Hepatocyte (in vitro differentiated cells): ENCODE data around the gene NCMAP. TPM values are rescaled to one million over a fixed set of nuclear protein-coding genes. Genes with fewer than 3 reads are reported as not detected.

Experiments
- DNase-seq: peaks from one replicate; pipeline ENCODE4 v3.0.0-alpha.2; 2016; ENCODE audit warnings: low spot score
- H2AFZ ChIP-seq: fragments of 200-600 bp; sonication (generic); 2 replicates; pipeline ENCODE4 v1.6.0; 2016; ENCODE audit warnings: antibody characterized with exemption, mild to moderate bottlenecking
- H3K27ac ChIP-seq: fragments of 200-600 bp; sonication (generic); 2 replicates; pipeline ENCODE4 v1.5.1; 2016; ENCODE audit warnings: mild to moderate bottlenecking
- H3K27me3 ChIP-seq: fragments of 200-600 bp; sonication (generic); 2 replicates; pipeline ENCODE4 v1.6.1; 2016
- H3K36me3 ChIP-seq: fragments of 200-600 bp; sonication (generic); replicated peaks from 2 replicates; pipeline ENCODE4 v1.5.1; 2016; ENCODE audit warnings: low read depth; ENCODE audit not compliant: insufficient read depth
- H3K4me1 ChIP-seq: fragments of 200-600 bp; sonication (generic); 2 replicates; pipeline ENCODE4 v1.5.1; 2016; ENCODE audit warnings: mild to moderate bottlenecking, moderate library complexity; ENCODE audit not compliant: insufficient read depth
- H3K4me2 ChIP-seq: fragments of 200-600 bp; sonication (generic); 2 replicates; pipeline ENCODE4 v1.6.0; 2016
- H3K4me3 ChIP-seq: fragments of 200-600 bp; sonication (generic); 2 replicates; pipeline ENCODE4 v1.5.1; 2016; ENCODE audit warnings: mild to moderate bottlenecking
- H3K79me2 ChIP-seq: fragments of 200-600 bp; sonication (generic); 2 replicates; pipeline ENCODE4 v1.6.0; 2017; ENCODE audit warnings: mild to moderate bottlenecking
- H3K9me2 ChIP-seq: fragments of 200-600 bp; sonication (generic); replicated peaks from 2 replicates; pipeline ENCODE4 v1.6.0; 2017; ENCODE audit warnings: mild to moderate bottlenecking; ENCODE audit not compliant: insufficient read depth
- H3K9me3 ChIP-seq: fragments of 200-600 bp; sonication (generic); 2 replicates; pipeline ENCODE4 v1.5.1; 2016; ENCODE audit warnings: low read depth, mild to moderate bottlenecking
- H4K20me1 ChIP-seq: fragments of 200-600 bp; sonication (generic); 2 replicates; pipeline ENCODE4 v1.6.0; 2016; ENCODE audit warnings: mild to moderate bottlenecking; ENCODE audit not compliant: insufficient read depth, poor library complexity, severe bottlenecking
- CTCF ChIP-seq: fragments of 200-600 bp; sonication (generic); IDR thresholded peaks from 2 replicates; pipeline ENCODE4 v1.5.1; 2016; ENCODE audit warnings: antibody characterized with exemption, mild to moderate bottlenecking; ENCODE audit not compliant: poor library complexity
- EZH2 ChIP-seq: fragments of 200-600 bp; sonication (generic); IDR thresholded peaks from 2 replicates; pipeline ENCODE4 v1.6.1; 2016; ENCODE audit warnings: antibody characterized with exemption, mild to moderate bottlenecking, borderline replicate concordance
- EZH2phosphoT487 ChIP-seq: fragments of 200-600 bp; sonication (generic); IDR thresholded peaks from one replicate; pipeline ENCODE4 v1.6.1; 2018; ENCODE audit warnings: antibody characterized with exemption, mild to moderate bottlenecking, low read depth, moderate library complexity; ENCODE audit not compliant: unreplicated experiment, severe bottlenecking
- WGBS: methylation state at CpG from one replicate; pipeline ENCODE4 v1.1.6; 2016; ENCODE audit warnings: low lambda C conversion rate; ENCODE audit errors: missing lambda C conversion rate; 5-methylcytosine and 5-hydroxymethylcytosine counted together
- polyA plus RNA-seq: library from polyadenylated mRNA; unstranded; fragments of >200 nt; fragmentation: Nextera tagmentation; extraction: Ambion mirVana; gene quantifications from 2 replicates; pipeline ENCODE4 v1.2.1, GENCODE V29; 2016
- total RNA-seq: library from RNA; depleted of rRNA; stranded (reverse); fragments of >200 nt; gene quantifications from 2 replicates; pipeline ENCODE4 v1.2.3, GENCODE V29; 2014

The NCMAP gene
- total and polyA plus RNA-seq, 2 experiments from 2014 or later: 3.5 to 6.3 TPM

GRCh38 chr1:24580756-24581155 lies 24.9 kb downstream of the NCMAP start:
- Histone ChIP-seq H3K4me3 (no peak overlapping the region), H3K36me3 (no peaks in the 10 kb centered on the region), H3K4me2 (no peak overlapping the region), H3K27ac (no peak overlapping the region), H3K79me2 (no peaks in the 10 kb centered on the region), H3K4me1 (no peaks in the 10 kb centered on the region), H2AFZ (no peak overlapping the region), H3K9me3 (no peaks in the 10 kb centered on the region), H4K20me1 (no peaks in the 10 kb centered on the region), H3K9me2 (no peaks in the 10 kb centered on the region), H3K27me3 (no peaks in the 10 kb centered on the region)
- 88% methylated on average over 10 of the region's 10 CpGs for WGBS
- no peak for DNase-seq
- TF ChIP-seq CTCF (no peak), EZH2 (no peak), EZH2phosphoT487 (no peak)

GRCh38 chr1:24584171-24584647 lies 28.3 kb downstream of the NCMAP start:
- H3K27ac ChIP-seq: no peak overlapping the region
- TF ChIP-seq CTCF (no peak), EZH2phosphoT487 (no peak), EZH2 (no peak)

GRCh38 chr1:24586119-24586518 lies 30.2 kb downstream of the NCMAP start:
- no peaks in the 10 kb centered on the region for H3K4me1 ChIP-seq
- H3K36me3 ChIP-seq: no peaks in the 10 kb centered on the region
- no peak overlapping the region for H3K4me3 ChIP-seq
- H3K27me3 ChIP-seq: no peaks in the 10 kb centered on the region
- H3K9me3 ChIP-seq: no peaks in the 10 kb centered on the region
- H3K9me2 ChIP-seq: no peaks in the 10 kb centered on the region
- no peak overlapping the region for H2AFZ ChIP-seq
- H3K27ac ChIP-seq: no peak overlapping the region
- no peak overlapping the region for H3K4me2 ChIP-seq
- no peaks in the 10 kb centered on the region for H3K79me2 ChIP-seq
- TF ChIP-seq CTCF: no peak
- no peak for TF ChIP-seq EZH2phosphoT487
- TF ChIP-seq EZH2: no peak
- 91% methylated on average over 10 of the region's 10 CpGs for WGBS
- no peaks in the 10 kb centered on the region for H4K20me1 ChIP-seq
- no peak for DNase-seq

More at GRCh38 chr1:24584171-24584647, 28.3 kb downstream of the NCMAP start:
- Histone ChIP-seq H3K4me2 (no peak overlapping the region), H3K79me2 (no peaks in the 10 kb centered on the region), H3K27me3 (no peaks in the 10 kb centered on the region), H3K4me1 (no peaks in the 10 kb centered on the region), H3K9me2 (no peaks in the 10 kb centered on the region), H3K9me3 (no peaks in the 10 kb centered on the region), H2AFZ (no peak overlapping the region), H3K36me3 (no peaks in the 10 kb centered on the region), H4K20me1 (no peaks in the 10 kb centered on the region), H3K4me3 (no peak overlapping the region)
- DNase-seq: no peak
- 87% methylated on average over 6 of the region's 6 CpGs for WGBS
